OCI-M2 (cell line): ENCODE data around the gene SLC39A13.

Source experiments
- DNase-seq: peaks from one replicate; lab custom pipeline; 2025; ENCODE audit not compliant: unreplicated experiment; lab: John Stamatoyannopoulos, UW

Gene SLC39A13

DNA sequence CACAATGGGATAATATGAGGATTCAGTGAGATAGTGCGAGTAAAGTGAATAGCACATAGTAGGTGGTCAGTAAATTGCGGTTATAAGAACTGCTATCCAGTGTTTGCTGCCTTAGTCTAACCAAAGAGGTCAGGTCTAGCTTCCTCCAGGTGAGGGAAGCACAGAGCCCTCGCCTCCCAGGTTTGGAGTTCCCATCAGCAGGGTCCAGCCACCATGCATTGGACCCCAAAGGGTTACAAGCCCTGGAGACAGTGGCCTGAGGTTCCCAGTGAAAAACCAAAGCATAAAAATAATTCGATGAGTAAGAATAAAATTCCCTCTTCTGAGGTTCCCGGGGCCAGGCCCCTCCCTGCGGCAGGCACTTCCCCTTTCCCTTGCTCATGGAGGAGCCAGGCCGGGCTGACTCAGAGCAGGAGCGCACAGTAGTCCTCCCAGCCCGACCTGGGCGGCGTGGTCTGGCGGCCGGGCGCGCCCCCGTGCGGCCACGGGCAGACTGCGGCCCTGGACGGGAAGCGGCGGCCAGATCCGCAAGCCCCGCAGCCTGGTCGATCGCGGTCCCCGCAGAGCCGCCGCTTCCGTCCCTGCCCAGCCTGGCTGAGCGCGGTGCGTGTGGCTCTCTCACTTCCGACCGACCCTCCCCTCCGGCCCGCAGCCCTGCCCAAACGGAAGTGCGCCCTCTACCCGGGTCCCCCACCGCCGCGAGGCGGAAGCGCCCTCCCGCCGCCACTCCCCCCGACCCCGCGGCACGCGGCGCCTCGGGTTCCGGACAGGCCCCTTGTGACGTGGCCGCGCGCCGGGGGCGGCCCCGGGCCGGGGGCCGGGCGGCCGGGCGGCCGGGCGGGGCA is at the start of gene SLC39A13:
TSS of gene SLC39A13 (plus strand) at position 845 of the 845 bp plus-strand sequence. CDS start 1,505 bp downstream, outside the sequence.
- peak; percentile 47 for DNase-seq

DNA sequence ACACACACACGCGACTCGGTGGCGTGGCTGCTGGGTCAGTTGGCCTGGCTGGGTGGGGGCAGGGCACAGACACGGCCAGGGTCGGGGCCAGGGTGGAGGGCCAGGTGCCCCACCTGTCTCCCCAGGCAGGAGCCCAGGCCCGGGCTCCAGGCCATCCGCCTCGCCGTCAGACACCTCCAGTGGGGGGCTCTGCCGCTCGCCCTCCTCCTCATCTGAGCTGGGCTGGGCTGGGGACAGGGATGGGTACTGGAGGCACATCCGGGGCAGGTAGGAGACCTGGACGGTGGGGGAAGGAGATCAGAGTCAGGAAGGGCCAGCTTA is 49.7 kb upstream of the SLC39A13 start:
- DNase-seq: no peak

DNA sequence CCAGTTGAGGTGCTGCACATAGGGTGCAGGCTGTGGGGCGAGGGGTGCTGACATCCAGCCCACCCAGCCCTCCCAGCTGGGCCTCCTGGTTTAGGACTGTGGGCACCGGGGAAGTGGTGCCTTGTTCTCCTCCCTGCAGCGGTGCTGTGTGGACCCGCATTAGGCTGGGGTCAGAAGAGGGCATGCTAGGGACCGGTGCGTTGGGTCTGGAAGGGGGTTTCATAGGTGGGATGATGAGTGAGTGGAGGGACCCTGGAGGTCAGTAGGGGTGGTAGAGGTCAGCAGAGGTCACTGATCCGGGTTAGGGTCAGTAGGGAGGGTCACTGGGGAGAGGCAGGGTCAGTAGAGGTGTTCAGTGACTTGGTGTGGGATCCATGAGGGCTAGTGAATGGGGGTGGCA is 49.2 kb upstream of the SLC39A13 start:
- no peak for DNase-seq

DNA sequence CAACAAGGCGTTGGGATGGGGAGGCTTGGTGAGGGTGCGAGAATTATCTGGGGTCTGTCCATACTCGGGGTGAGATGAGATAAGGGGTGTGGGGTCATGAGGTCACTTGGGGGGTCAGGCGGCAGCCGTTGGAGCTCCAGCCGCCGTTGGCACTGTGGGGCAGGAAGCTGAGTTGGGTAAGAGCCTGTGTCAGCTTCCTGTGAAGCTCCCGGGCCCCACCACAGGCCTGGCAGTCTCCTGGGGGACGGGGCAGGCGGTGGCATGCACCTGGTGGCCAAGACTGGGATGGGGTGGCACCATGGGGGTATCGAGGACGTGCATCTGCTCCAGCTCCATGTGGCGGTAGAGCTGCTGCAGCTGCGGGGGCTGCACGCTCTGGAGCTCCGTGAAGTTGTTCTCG is 48.8 kb upstream of the SLC39A13 start:
- no peak for DNase-seq

DNA sequence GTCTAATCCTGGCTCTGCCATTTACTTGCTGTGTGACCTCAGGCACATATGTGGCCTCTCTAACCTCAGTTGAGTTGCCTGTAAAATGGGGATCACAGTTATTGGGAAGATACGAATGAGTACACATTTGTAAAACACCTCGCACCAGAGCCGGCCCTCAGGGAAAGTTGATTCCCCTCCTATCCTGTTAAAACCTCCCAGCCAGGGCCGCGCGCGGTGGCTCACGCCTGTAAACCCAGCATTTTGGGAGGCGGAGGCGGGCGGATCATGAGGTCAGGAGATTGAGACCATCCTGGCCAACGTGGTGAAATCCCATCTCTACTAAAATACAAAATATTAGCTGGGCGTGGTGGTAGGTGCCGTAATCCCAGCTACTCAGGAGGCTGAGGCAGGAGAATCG is 48.0 kb upstream of the SLC39A13 start:
- no peak for DNase-seq

DNA sequence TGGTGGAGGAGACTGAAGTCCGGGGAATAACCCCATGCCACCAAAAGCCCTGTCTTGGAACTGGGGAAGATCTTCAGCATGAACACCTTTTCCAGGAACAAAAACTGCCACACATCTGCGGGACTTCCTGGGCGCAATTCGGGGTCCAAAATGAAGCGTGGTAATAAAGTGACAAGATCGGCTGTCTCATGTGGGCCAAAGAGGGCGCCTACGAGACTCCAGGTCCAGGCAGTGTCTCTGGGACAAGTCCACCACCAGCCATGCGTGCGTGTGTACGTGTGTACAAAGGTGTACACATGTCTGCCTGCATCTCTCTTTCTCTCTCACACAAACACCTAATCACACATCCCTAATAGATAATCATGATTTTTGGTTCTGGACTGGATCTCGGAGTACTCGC is 47.0 kb upstream of the SLC39A13 start:
- DNase-seq: no peak

DNA sequence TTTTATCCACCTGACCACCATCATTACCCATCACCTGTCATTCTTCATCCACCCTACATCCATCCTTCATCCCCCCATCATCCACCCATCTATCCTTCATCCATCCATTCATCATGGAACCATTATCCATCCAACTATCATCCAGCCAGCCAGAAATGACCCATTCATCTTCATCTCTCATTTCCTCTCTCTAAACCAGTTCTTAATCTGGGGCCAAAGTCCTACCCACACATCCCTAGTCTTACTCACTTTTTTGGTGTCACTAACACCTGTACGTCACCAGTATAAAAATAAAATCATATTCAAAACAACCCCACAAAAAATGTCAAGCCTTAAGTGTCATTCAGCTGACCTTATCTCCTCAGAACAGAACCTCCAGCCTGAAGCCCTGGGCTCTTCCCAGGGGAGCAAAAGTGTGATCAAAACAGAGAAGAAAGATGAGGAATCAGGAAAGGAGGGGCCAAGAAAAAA is 42.3 kb upstream of the SLC39A13 start:
- no peak for DNase-seq

DNA sequence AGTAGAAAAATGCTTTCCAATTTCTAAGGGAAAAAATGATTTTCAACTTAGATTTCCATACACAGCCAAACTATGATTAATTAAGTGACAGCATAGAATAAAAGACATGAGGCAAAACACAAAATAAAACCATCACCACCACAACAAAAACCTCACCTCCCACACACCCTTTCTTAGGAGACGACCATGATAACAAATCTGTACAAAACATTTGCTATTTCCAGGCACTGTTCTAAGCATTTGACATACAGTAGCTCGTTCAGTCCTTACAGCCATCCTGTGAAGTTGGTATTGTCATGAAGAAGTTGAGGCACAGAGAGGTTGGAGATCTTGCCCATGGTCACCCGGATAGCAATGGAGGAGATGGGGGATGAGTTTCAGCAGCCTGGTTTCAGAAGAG is 38.7 kb upstream of the SLC39A13 start:
- no peak for DNase-seq

DNA sequence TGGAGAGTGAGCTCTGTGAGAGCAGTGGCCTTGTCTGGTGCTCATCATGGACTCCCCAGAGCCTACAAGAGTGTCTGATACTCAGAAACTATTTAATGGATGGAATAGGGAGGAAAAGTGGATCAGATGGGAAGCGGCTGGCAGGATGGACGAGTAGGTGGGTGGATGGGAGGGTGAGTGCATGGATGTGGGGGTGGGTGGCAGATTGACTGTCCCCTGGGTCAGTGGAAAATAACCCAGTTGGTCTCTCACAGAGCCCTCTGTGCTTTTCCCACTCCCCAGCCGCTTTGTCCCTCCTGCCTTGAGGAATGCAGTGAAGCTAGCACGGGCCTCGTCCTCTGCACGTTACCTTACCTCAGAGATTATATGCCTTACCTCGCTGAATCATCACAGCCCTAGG is 36.0 kb upstream of the SLC39A13 start:
- DNase-seq: no peak

DNA sequence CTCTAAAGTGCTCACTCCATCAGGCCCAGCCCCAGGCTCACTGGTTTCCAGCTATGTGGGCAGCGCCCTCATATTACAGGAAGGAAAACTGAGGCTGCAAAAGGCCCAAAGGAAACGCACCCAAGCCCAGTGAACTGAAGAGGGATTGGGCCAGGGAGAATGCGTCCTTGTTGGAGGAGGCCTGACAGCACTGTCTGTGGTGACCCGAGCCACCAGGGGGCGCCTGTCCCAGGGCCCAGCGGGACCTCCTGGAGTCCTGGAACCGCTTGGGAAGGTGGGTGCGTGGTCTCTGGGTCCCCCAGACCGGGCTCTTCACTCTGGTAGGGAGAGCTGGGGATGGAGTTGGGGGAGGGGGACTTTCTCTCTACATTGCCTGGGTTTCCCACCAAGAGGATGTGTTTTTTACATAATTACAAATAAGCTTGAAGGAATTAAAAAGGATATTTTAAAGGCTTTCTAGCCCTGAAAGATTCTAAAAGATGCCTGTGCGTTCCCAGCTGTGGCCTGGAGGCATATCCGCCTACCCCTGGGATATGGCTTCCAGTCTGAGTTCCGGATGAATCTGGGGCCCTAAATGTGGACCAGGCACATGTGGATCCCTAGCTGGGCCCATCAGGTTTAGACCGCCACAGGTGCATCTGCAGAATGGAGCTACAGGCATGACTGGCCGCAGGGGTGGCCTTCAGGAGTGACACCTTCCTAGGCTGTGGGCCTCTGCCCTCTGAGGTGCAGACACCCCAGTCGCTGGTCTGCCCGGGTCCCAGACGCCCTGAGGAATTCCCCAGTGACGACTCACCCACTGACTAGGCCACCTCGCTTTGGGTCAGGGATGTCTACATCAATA is 34.3 kb upstream of the SLC39A13 start:
- DNase-seq: no peak

DNA sequence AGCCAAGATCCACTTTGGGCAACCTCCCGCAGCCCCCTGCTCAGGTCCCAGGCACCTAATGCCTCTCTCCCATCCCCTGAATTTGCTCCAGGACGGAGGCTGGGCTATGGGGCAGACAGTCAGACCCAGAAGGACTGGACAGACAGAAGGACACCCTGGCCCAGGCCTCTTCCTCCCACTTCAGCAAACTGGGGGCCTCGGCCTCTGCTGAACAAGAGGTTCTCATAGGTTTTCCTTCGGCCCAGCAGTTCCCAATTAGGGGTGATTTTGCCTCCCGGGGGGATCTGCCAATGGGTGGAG is 33.7 kb upstream of the SLC39A13 start:
- no peak for DNase-seq

DNA sequence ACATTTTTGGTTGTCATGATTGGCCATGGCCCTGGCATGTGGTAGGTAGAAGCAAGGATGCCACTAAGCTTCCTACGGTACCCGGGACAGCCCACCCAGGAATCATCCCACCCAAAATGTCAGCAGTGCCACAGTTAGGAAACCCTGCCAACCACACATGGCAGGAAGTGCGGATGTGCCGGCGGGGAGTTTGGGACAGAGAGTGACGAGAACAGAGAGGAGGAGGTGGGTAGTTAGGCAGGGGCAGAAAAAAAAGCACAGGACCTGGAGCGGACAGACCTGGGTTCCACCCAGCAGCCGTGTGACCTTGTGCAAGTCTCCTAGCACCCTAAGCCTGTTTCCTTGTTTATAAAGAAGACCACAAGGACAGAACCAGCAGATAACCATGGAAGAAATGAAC is 33.4 kb upstream of the SLC39A13 start:
- no peak for DNase-seq

DNA sequence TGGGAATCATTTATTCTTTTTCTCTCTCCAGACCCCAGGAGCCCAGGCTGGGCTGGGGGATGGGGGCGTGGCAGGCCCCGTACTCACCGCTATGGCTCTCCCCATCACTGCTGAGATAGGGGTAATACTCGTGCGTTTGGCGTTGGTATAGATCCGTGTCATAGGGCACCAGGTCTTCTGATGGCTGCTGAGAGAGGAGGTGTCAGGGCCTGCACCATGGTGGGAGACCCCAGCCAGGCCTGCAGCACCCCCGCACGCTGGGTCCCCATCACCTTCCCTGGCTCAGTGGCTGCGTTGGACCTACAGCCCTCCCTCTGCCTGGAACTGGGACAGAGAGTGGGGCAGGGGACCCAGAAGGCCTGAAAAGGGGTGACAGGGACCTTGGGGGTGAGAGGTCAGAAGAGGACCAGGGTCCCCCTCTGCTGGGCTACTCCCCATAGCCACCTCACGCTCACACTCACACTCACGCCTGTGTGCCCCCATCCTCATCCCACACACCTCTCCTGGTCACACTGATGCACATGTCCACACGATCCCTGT is 32.8 kb upstream of the SLC39A13 start:
- DNase-seq: no peak

DNA sequence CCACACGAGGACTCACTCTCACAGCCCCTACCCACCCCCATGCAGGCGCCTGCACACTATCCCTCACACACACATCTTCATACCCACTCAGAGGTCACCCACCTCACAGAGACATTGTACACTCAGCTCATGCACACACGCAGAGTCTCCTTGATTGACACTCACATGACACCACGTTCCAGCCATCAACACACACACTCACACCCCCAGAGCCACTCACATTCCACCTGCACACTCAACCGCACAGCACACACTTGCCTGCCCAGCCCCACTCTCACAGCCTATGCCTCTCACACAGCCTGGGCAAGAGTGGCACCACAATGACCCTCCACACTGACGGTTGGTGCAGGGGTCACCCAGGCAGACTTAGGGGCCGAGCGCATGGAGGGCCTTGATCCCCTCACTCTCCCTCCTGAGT is 32.3 kb upstream of the SLC39A13 start:
- no peak for DNase-seq

DNA sequence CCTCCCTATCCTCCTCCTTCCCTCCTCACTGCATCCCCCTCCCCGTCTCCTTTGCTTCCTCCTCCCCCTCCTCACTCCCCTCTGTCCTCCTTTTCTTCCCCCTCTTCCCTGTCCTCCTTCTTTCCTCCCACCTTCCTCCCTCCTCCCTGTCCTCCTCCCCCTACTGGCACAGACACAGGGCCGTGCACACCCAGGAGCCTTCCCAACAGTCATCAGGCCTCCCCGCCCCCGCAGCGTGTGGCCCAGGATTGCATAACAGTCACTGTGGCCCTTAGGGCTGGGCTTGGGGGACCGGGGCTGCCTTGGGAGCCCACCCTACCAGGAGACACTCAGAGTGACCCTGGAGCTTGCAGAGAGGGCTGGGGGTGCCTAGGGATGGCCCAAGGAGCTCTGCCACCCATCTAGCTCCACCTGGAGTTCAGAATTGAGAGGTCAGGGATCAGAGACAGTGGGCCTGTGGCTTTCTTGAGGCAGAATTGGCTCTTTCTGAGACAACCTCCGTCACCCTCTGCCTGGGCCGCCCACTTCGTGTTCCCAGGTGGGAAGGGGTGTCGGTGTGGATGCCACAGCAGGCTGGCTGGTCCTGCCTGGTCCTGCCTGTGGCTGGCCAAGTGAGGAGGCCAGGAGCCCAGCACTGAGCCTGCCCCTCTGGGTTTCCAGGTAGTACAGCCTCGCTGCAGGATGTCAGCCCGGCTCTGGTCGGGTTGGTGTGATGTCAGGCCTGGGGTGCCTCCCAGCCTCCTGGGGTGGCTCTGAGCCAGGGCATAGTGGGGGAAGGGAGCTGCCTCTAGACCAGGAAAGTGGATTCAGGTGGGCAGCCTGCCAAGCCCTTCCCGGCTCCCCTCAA is 31.6 kb upstream of the SLC39A13 start:
- DNase-seq: no peak

DNA sequence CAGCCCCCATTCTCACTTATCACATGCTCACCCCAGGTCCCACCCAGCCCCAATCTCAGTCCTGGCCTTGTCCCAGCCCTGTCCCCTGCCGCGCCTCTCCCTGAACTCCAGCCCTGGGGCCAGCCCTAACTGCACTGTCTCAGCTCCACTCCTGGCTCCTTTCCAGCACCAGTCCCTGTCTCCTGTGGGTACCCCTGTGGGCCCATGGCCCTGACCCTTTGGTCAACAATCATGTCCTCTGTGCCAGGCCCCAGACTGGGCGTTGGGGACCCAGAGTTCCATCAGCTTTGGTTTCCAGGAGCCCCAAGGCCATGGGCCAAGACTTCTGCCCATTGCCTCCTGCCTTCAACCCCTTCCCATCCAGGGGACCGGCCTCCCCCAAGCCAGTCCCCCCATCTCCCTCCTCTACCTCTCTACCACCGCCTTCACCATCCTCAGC is 30.8 kb upstream of the SLC39A13 start:
- no peak for DNase-seq

DNA sequence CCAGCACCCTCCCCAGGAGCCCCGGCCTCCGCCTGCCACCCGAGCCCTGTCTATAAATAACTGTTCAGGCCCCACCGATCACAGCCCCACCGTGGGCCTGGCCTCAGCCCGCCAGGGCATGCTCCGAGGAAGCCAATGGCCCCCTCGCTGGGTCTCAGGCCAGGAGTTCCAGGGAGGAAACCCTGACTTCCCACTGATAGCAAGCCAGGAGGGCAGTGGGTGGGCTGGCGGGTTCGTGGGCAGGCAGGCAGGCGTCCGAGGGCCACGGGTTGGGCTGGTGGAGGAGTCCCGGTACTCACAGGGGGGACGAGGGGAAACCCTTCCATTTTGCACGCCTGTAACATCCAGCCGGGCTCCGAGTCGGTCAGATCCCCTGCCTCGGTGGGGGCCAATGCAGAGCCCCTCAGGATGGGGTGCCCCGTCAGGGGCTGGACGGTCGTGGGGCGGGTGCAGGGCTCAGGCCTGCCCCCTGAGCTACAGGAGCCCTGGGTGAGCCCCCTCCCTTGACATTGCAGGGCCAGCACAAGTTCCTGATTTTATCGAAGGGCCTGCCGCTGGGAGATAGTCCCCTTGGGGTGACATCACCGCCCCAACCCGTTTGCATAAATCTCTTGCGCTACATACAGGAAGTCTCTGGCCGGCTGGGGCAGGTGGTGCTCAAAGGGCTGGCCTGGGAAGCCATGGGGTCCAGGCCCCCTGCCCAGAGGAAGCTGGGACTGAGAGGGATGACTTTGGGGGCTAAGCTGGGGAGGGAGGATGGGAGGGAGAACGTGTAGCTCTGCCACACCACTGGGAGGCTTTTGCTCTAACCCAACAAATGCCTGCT is 30.2 kb upstream of the SLC39A13 start, which contains the start of gene SPI1:
TSS of gene SPI1 (minus strand) at position 538 of the 826 bp plus-strand sequence. CDS start at position 344, 194 bp downstream.
- DNase-seq: peak; percentile 44

DNA sequence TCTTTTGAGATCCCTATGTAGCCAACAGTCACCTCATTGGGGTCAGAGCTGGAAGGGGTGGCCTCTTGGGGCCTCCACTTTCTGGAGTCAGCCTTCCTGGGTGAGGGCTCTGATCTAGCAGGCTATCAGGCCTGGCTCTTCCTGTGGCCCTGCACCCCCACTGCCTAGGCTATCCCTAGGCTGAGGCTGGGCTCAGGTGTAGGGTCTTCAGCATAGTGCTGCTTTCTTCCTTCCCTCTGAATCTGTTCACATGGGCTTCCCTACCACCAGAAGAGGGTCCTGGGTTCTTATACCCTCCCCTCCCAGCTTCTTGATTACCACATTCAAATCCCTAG is 29.6 kb upstream of the SLC39A13 start:
- DNase-seq: no peak

DNA sequence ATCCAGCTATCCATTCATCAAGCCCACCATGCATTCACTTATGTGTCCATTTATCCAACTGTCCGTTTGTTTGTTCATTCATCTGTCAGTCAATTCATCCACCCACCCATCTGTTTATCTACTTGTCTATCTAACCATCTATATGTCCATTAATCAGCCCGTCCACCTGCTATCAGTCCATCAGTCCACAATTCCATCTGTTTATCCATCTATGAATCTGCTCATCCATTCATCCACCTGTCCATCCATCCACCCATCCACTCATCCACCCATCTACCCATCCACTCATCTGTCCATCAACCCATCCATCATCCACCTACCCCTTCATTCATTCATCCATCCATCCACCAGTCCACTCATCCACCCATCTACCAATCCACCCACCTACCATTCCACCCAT is 29.1 kb upstream of the SLC39A13 start:
- no peak for DNase-seq

DNA sequence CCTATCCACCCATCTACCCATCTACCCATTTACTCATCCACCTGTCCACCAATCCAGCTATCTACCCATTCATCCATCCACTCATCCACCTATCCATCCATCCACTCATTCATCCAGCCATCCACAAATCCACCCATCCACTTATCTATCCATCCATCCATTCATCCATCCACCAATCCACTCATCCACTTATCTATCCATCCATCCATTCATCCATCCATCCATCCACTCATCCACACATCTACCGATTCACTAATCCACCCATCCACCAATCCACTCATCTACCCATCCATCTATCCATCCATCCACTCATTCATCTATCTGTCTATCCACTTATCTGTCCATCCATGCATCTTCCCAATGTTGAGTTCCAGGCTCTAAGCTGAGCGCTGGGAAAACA is 28.3 kb upstream of the SLC39A13 start:
- no peak for DNase-seq
